Sciatic nerve (tissue), 2 donors: Measurements from ENCODE around the gene BMERB1. TPM values are rescaled to one million over a fixed set of nuclear protein-coding genes. Genes with fewer than 3 reads are reported as not detected.
"Not testable (repeated sequence)": the region's sequence is repeated elsewhere in the genome, so short reads cannot be mapped to it uniquely, and the experiment has no call there.

Experiments
- ATAC-seq: fragments of 200-7000 bp; cut with Tn5 transposase; one replicate; pipeline ENCODE4 v1.9.1; 2020; ENCODE audit warnings: mild to moderate bottlenecking, moderate library complexity
- DNase-seq: peaks from one replicate; pipeline ENCODE4 v3.0.0-alpha.2; 2020; ENCODE audit warnings: low spot score
- intact Hi-C: fragments of 100-400 bp; cut with DNase I; formaldehyde crosslinking; loops from one replicate; pipeline ENCODE4 v1.14.2; 2022
- total RNA-seq: library from RNA; stranded (reverse); fragmentation: NEBNext Ultra II Directional; extraction: Animal tissue kit (Norgen Biotek cat#: 25700); gene quantifications from one replicate; pipeline ENCODE4 v1.2.1, GENCODE V29; 2021
- donor health status: DM: no; HTN: no; CAD: no.
- donor health status: DM: no; HTN: no; CAD: no.

Gene BMERB1
- total RNA-seq: 40.0 TPM

GRCh38 chr16:15434425-15435215 is at the start of gene BMERB1:
BMERB1 (plus strand) TSS chr16:15434588; CDS start chr16:15434654, 66 bp downstream.
- DNase-seq (peak; percentile 86), ATAC-seq (peak; percentile 96)
- intact Hi-C loops: no loop called here

GRCh38 chr16:15388060-15388459 is 46.3 kb upstream of the BMERB1 start:
- ATAC-seq: not testable (repeated sequence)

GRCh38 chr16:15389916-15390315 is 44.5 kb upstream of the BMERB1 start:
- intact Hi-C loops, ATAC-seq, DNase-seq: not testable (repeated sequence)

More at GRCh38 chr16:15388060-15388459, 46.3 kb upstream of the BMERB1 start:
- intact Hi-C loops, DNase-seq: not testable (repeated sequence)

GRCh38 chr16:15393025-15393424 is 41.4 kb upstream of the BMERB1 start:
- intact Hi-C loops, ATAC-seq, DNase-seq: not testable (repeated sequence)

GRCh38 chr16:15395631-15396508 is 38.5 kb upstream of the BMERB1 start, which contains the start of gene MPV17L:
MPV17L (plus strand) TSS chr16:15395754; CDS start chr16:15395898, 144 bp downstream.
- ATAC-seq (peak; percentile 91), DNase-seq (peak; percentile 65)
- intact Hi-C loops: not testable (repeated sequence)

GRCh38 chr16:15396509-15396829 is 37.9 kb upstream of the BMERB1 start:
- intact Hi-C loops, ATAC-seq, DNase-seq: not testable (repeated sequence)

GRCh38 chr16:15396948-15397594 is 37.3 kb upstream of the BMERB1 start:
- DNase-seq (no peak), ATAC-seq (no peak)
- intact Hi-C loops: no loop called here

GRCh38 chr16:15398618-15399316 is 35.6 kb upstream of the BMERB1 start:
- ATAC-seq (no peak), DNase-seq (no peak)
- intact Hi-C loops: no loop called here

- ATAC-seq (no peak), DNase-seq (no peak)
- intact Hi-C loops: no loop called here
Observed at GRCh38 chr16:15399317-15399716, 35.1 kb upstream of the BMERB1 start.

GRCh38 chr16:15400314-15400713 is 34.1 kb upstream of the BMERB1 start:
- DNase-seq, ATAC-seq, intact Hi-C loops: not testable (repeated sequence)

- DNase-seq (no peak), ATAC-seq (no peak)
- intact Hi-C loops: no loop called here
Observed at GRCh38 chr16:15401972-15402371, 32.4 kb upstream of the BMERB1 start.

- DNase-seq (no peak), ATAC-seq (no peak)
- intact Hi-C loops: no loop called here
Observed at GRCh38 chr16:15403392-15403995, 30.9 kb upstream of the BMERB1 start.

- not testable (repeated sequence) for ATAC-seq
Observed at GRCh38 chr16:15404091-15404490, 30.3 kb upstream of the BMERB1 start.

GRCh38 chr16:15404792-15405191 is 29.6 kb upstream of the BMERB1 start:
- no peak for DNase-seq
- intact Hi-C loops: no loop called here
- ATAC-seq: no peak

More at GRCh38 chr16:15404091-15404490, 30.3 kb upstream of the BMERB1 start:
- DNase-seq, intact Hi-C loops: not testable (repeated sequence)

- intact Hi-C loops, ATAC-seq: not testable (repeated sequence)
Observed at GRCh38 chr16:15407756-15408155, 26.6 kb upstream of the BMERB1 start.

GRCh38 chr16:15409476-15409875 is 24.9 kb upstream of the BMERB1 start:
- ATAC-seq, DNase-seq, intact Hi-C loops: not testable (repeated sequence)

More at GRCh38 chr16:15407756-15408155, 26.6 kb upstream of the BMERB1 start:
- DNase-seq: not testable (repeated sequence)

- intact Hi-C loops: no loop called here
- ATAC-seq (no peak), DNase-seq (no peak)
Observed at GRCh38 chr16:15415511-15415985, 18.8 kb upstream of the BMERB1 start.

GRCh38 chr16:15417197-15417596 is 17.2 kb upstream of the BMERB1 start:
- intact Hi-C loops: no loop called here
- no peak for DNase-seq
- ATAC-seq: no peak
